Suprapubic skin (tissue), 3 donors: ENCODE data around the gene ARHGAP10.

Source experiments
- EP300 ChIP-seq: sonication (generic); formaldehyde crosslinking; IDR thresholded peaks from one replicate; pipeline ENCODE4 v1.6.1; 2017; ENCODE audit warnings: antibody characterized with exemption
- POLR2A ChIP-seq, 2 donors: fragments of 450-650 bp; IDR thresholded peaks; one replicate each; pipeline ENCODE4 v1.6.1; 2017; ENCODE audit warnings: antibody characterized with exemption in 2 of 2, mild to moderate bottlenecking in 2 of 2, moderate library complexity in 2 of 2
- TF ChIP-seq, protein P1 (sequence below), 2 donors: fragments of 200-600 bp in 1 of 2; fragments of 450-650 bp in 1 of 2; sonication (generic) in 1 of 2; IDR thresholded peaks; one replicate each; pipeline ENCODE4 v1.5.1; 2016 to 2019; ENCODE audit warnings: antibody characterized with exemption in 2 of 2, mild to moderate bottlenecking in 1 of 2, moderate library complexity in 1 of 2

DNA sequence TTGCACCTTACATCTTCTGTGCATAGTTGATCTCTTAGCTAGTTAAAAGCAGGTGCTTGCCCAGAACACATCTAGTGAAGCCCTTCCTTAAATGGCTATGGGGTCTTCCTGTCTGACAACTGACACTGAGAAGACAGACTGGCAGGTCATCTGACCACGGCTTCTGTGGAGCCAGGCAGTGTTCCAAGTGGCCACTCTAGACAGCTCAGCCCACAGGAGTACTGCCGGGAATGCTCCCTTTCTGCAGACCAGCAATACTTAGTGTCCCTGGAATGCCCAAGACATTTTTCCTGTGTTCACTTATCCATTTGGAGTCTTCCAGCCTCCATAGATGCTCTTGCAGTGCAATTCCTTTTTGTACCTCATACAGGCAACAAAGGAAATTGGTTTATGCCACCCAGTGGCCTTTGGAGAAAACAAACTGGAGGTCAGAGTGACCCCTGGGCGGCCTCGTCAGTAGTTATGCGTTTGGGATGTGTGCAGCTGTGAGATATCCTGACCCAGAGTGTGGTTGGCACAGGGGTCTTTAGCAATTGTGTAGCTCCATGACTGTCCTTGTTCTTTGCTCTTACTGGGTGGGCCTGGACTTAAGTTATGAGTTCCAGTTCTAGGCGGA is 335.5 kb downstream of the ARHGAP10 start:
- TF ChIP-seq EP300 (no peak), POLR2A (IDR thresholded peaks at IDR 0.05) (no peak)
- TF ChIP-seq, protein P1, sequence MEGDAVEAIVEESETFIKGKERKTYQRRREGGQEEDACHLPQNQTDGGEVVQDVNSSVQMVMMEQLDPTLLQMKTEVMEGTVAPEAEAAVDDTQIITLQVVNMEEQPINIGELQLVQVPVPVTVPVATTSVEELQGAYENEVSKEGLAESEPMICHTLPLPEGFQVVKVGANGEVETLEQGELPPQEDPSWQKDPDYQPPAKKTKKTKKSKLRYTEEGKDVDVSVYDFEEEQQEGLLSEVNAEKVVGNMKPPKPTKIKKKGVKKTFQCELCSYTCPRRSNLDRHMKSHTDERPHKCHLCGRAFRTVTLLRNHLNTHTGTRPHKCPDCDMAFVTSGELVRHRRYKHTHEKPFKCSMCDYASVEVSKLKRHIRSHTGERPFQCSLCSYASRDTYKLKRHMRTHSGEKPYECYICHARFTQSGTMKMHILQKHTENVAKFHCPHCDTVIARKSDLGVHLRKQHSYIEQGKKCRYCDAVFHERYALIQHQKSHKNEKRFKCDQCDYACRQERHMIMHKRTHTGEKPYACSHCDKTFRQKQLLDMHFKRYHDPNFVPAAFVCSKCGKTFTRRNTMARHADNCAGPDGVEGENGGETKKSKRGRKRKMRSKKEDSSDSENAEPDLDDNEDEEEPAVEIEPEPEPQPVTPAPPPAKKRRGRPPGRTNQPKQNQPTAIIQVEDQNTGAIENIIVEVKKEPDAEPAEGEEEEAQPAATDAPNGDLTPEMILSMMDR (IDR thresholded peaks at IDR 0.05) = no peak
